Osteoblast (primary cell): ENCODE measurements around the gene AP2B1. TPM values are rescaled to one million over a fixed set of nuclear protein-coding genes. Genes with fewer than 3 reads are reported as not detected.

Source experiments
- DNase-seq: peaks from one replicate; pipeline ENCODE4 v3.0.0; 2011; ENCODE audit warnings: low spot score, mixed read lengths; ENCODE audit not compliant: insufficient read length; ENCODE audit errors: missing footprints
- H2AFZ ChIP-seq: 2 replicates; pipeline ENCODE4 v1.6.0; 2011; ENCODE audit warnings: mild to moderate bottlenecking, low read length
- H3K27ac ChIP-seq: 2 replicates; pipeline ENCODE4 v1.5.1; 2011; ENCODE audit warnings: mild to moderate bottlenecking, low read depth, low read length, moderate library complexity
- H3K27me3 ChIP-seq: 2 replicates; pipeline ENCODE4 v1.6.0; 2012; ENCODE audit warnings: mild to moderate bottlenecking, control low read depth, inconsistent platforms, low read length, moderate library complexity; ENCODE audit not compliant: insufficient read depth
- H3K36me3 ChIP-seq: 2 replicates; pipeline ENCODE4 v1.5.1; 2011; ENCODE audit warnings: mild to moderate bottlenecking, low read length, control low read depth, moderate library complexity; ENCODE audit not compliant: insufficient read depth
- H3K4me1 ChIP-seq: 2 replicates; pipeline ENCODE4 v1.5.1; 2011; ENCODE audit warnings: mild to moderate bottlenecking, low read length, control low read depth, moderate library complexity; ENCODE audit not compliant: insufficient read depth
- H3K4me2 ChIP-seq: 2 replicates; pipeline ENCODE4 v1.6.0; 2011; ENCODE audit warnings: mild to moderate bottlenecking, low read length; ENCODE audit not compliant: insufficient read depth
- H3K4me3 ChIP-seq: fragments of 200-600 bp; sonication (generic); 3 replicates; pipeline ENCODE4 v1.5.1; 2012; ENCODE audit warnings: mild to moderate bottlenecking, low read length, inconsistent platforms; ENCODE audit not compliant: insufficient read depth
- H3K79me2 ChIP-seq: 2 replicates; pipeline ENCODE4 v1.6.0; 2012; ENCODE audit warnings: mild to moderate bottlenecking, low read length, control low read depth, inconsistent platforms; ENCODE audit not compliant: insufficient read depth
- H3K9me3 ChIP-seq: 2 replicates; pipeline ENCODE4 v1.5.1; 2011; ENCODE audit warnings: low read depth, low read length, control low read depth
- H4K20me1 ChIP-seq: 2 replicates; pipeline ENCODE4 v1.6.0; 2012; ENCODE audit warnings: mild to moderate bottlenecking, low read length, control low read depth; ENCODE audit not compliant: insufficient read depth
- CTCF ChIP-seq: IDR thresholded peaks from 2 replicates; pipeline ENCODE4 v1.5.1; 2011; ENCODE audit warnings: mild to moderate bottlenecking, low read depth, low read length, moderate library complexity; ENCODE audit errors: extremely low read depth
- total RNA-seq: library from RNA; depleted of rRNA; stranded (reverse); fragments of >200 nt; gene quantifications from 2 replicates; pipeline ENCODE4 v1.2.3, GENCODE V29; 2012

AP2B1 gene
- total RNA-seq, 1 donor = 84.0 TPM

DNA sequence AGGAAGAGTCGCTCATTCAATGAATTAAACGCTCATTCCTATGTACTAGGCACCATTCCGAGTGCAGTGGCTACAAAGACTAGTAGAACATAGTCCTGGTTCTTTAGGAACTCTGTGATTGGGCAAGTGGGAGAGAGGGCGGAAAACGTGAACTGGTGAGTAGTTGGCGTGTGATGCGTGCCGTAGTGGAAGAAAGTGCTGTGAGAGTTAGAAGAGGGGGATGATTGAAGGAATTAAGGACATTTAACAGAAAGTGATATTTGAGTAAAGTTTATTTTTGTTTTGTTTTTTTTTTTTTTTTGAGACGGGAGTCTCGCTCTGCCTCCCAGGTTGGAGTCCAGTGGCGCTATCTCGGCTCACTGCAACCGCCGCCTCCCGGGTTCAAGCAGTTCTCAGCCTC lies 18.6 kb upstream of the AP2B1 start:
- peak; percentile 87 for DNase-seq
- TF ChIP-seq CTCF = no peak
- Histone ChIP-seq H2AFZ (peak overlapping the region; percentile 94), H4K20me1 (peaks cover 4% of the 10 kb centered on the region), H3K27me3 (peaks cover 11% of the 10 kb centered on the region), H3K27ac (peak overlapping the region; percentile 87), H3K4me2 (peak overlapping the region; percentile 98), H3K36me3 (no peaks in the 10 kb centered on the region), H3K4me3 (peak overlapping the region; percentile 89), H3K4me1 (peaks cover 8% of the 10 kb centered on the region), H3K9me3 (no peaks in the 10 kb centered on the region), H3K79me2 (peaks cover 40% of the 10 kb centered on the region)

GRCh38 chr17:35569405-35569804 lies 17.7 kb upstream of the AP2B1 start:
- Histone ChIP-seq H3K36me3 (no peaks in the 10 kb centered on the region), H3K27ac (peak overlapping the region; percentile 87), H3K9me3 (no peaks in the 10 kb centered on the region), H2AFZ (no peak overlapping the region), H3K27me3 (peaks cover 4% of the 10 kb centered on the region), H4K20me1 (peaks cover 4% of the 10 kb centered on the region), H3K4me1 (peaks cover 8% of the 10 kb centered on the region), H3K4me3 (no peak overlapping the region), H3K79me2 (peaks cover 41% of the 10 kb centered on the region), H3K4me2 (peak overlapping the region; percentile 98)
- TF ChIP-seq CTCF = no peak
- no peak for DNase-seq

GRCh38 chr17:35575759-35576158 lies 11.4 kb upstream of the AP2B1 start:
- no peak overlapping the region for H2AFZ ChIP-seq
- H4K20me1 ChIP-seq = no peaks in the 10 kb centered on the region
- peaks cover 16% of the 10 kb centered on the region for H3K79me2 ChIP-seq
- no peak for TF ChIP-seq CTCF
- no peak overlapping the region for H3K27ac ChIP-seq
- H3K9me3 ChIP-seq = no peaks in the 10 kb centered on the region
- DNase-seq = no peak
- peaks cover 6% of the 10 kb centered on the region for H3K36me3 ChIP-seq
- peaks cover 18% of the 10 kb centered on the region for H3K4me1 ChIP-seq
- H3K4me3 ChIP-seq = no peak overlapping the region
- no peaks in the 10 kb centered on the region for H3K27me3 ChIP-seq
- H3K4me2 ChIP-seq = no peak overlapping the region

DNA sequence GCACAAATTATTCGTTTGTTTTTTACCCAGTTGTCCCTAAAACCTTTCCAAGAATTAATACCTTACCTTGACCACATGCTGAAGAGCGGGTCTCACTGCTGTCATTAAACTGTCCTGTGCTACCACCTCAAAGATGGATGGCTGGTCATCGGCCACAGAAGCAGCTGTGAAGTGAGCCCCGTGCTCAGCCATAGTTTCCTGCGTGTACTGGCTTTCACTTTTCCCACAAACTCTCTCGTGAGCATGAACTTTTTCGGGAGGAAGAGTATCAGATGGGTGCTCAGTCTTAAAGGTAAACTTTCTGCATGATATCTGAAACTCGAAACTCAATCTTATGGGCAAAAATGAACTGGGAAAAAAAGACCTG lies 9.3 kb upstream of the AP2B1 start:
- Histone ChIP-seq H3K36me3 (peaks cover 6% of the 10 kb centered on the region), H3K4me1 (peaks cover 18% of the 10 kb centered on the region), H3K27ac (peak overlapping the region; percentile 82), H4K20me1 (no peaks in the 10 kb centered on the region), H3K79me2 (peaks cover 4% of the 10 kb centered on the region), H3K4me2 (peak overlapping the region; percentile 91), H2AFZ (peak overlapping the region; percentile 98), H3K9me3 (no peaks in the 10 kb centered on the region), H3K27me3 (no peaks in the 10 kb centered on the region), H3K4me3 (peak overlapping the region; percentile 88)
- no peak for DNase-seq
- TF ChIP-seq CTCF = no peak
